OCI-LY3 (cell line): ENCODE data around the gene DDX10.
"Not testable (repeated sequence)": the region's sequence is repeated elsewhere in the genome, so short reads cannot be mapped to it uniquely, and the experiment has no call there.

Experiments
- H2AFZ ChIP-seq: fragments of 200-600, 300-600 bp; shearing (Covaris generic); 2 replicates; pipeline ENCODE4 v1.6.0; 2014; ENCODE audit warnings: antibody characterized with exemption, low read depth, low read length
- H3K27ac ChIP-seq: fragments of 200-600, 300-600 bp; sonication (generic); 2 replicates; pipeline ENCODE4 v1.5.1; 2014; ENCODE audit warnings: mild to moderate bottlenecking, low read length, moderate library complexity, mixed read lengths
- H3K27me3 ChIP-seq: fragments of 200-600, 300-600 bp; sonication (generic); 2 replicates; pipeline ENCODE4 v1.6.1; 2014; ENCODE audit warnings: low read depth, low read length, mixed read lengths
- H3K36me3 ChIP-seq: fragments of 200-600, 300-600 bp; sonication (generic); replicated peaks from 2 replicates; pipeline ENCODE3; 2014; ENCODE audit warnings: low read depth, low read length, mixed read lengths
- H3K4me1 ChIP-seq: fragments of 300-600, 200-600 bp; sonication (generic); 2 replicates; pipeline ENCODE4 v1.6.1; 2014; ENCODE audit warnings: low read length, mixed read lengths
- H3K4me2 ChIP-seq: fragments of 200-600, 300-600 bp; sonication (generic); 2 replicates; pipeline ENCODE4 v1.6.1; 2014; ENCODE audit warnings: low read length, mixed read lengths
- H3K4me3 ChIP-seq: fragments of 300-600, 200-600 bp; sonication (generic); 2 replicates; pipeline ENCODE4 v1.5.1; 2014; ENCODE audit warnings: antibody characterized with exemption, mild to moderate bottlenecking, low read length, moderate library complexity
- H3K79me2 ChIP-seq: fragments of 300-600, 200-600 bp; shearing (Covaris generic); 2 replicates; pipeline ENCODE4 v1.6.1; 2014; ENCODE audit warnings: mild to moderate bottlenecking, low read length, mixed read lengths
- H3K9ac ChIP-seq: fragments of 300-600, 200-600 bp; shearing (Covaris generic); 2 replicates; pipeline ENCODE4 v1.6.0; 2014; ENCODE audit warnings: mild to moderate bottlenecking, low read length, moderate library complexity
- H3K9me3 ChIP-seq: fragments of 200-600, 300-600 bp; shearing (Covaris generic); 2 replicates; pipeline ENCODE4 v1.6.1; 2014; ENCODE audit warnings: low read length, mixed read lengths; ENCODE audit not compliant: insufficient read depth
- H4K20me1 ChIP-seq: fragments of 200-600, 300-600 bp; sonication (generic); 2 replicates; pipeline ENCODE4 v1.6.1; 2016; ENCODE audit warnings: low read length, mixed read lengths; ENCODE audit not compliant: insufficient read depth
- EZH2phosphoT487 ChIP-seq: fragments of 200-600 bp; shearing (Covaris generic); IDR thresholded peaks from 2 replicates; pipeline ENCODE4 v1.6.1; 2018; ENCODE audit warnings: antibody characterized with exemption, mixed run types, low read depth
- TF ChIP-seq, protein P1 (sequence below): fragments of 200-600, 300-600 bp; sonication (generic); IDR thresholded peaks from 2 replicates; pipeline ENCODE4 v1.5.1; 2014; ENCODE audit warnings: antibody characterized with exemption, low read length, low read depth

DDX10 gene

DNA sequence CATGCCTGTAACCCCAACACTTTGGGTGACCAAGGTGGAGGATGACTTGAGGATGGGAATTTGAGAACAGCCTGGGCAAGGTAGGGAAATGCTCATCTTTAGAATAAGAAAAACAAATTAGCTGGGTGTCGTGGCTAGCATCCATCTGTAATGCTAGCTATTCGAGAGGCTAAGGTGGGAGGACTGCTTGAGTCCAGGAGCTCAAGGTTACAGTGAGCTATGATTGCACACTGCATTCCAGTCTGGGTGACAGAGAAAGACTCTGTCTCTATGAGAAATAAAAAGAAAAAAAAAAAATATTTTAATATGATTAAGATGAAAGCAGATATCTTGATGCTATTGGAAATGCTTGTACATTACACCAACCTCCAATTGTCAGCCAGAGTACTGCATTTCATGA is 28.6 kb upstream of the DDX10 start:
- H3K27me3 ChIP-seq: peaks cover 4% of the 10 kb centered on the region; the same call in 1 of the 2 replicates
- H3K9me3 ChIP-seq: no peaks in the 10 kb centered on the region
- TF ChIP-seq EZH2phosphoT487: no peak
- TF ChIP-seq, protein P1, sequence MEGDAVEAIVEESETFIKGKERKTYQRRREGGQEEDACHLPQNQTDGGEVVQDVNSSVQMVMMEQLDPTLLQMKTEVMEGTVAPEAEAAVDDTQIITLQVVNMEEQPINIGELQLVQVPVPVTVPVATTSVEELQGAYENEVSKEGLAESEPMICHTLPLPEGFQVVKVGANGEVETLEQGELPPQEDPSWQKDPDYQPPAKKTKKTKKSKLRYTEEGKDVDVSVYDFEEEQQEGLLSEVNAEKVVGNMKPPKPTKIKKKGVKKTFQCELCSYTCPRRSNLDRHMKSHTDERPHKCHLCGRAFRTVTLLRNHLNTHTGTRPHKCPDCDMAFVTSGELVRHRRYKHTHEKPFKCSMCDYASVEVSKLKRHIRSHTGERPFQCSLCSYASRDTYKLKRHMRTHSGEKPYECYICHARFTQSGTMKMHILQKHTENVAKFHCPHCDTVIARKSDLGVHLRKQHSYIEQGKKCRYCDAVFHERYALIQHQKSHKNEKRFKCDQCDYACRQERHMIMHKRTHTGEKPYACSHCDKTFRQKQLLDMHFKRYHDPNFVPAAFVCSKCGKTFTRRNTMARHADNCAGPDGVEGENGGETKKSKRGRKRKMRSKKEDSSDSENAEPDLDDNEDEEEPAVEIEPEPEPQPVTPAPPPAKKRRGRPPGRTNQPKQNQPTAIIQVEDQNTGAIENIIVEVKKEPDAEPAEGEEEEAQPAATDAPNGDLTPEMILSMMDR: no peak
- H3K4me3 ChIP-seq: no peak overlapping the region
- no peaks in the 10 kb centered on the region for H4K20me1 ChIP-seq
- no peaks in the 10 kb centered on the region for H3K79me2 ChIP-seq
- no peak overlapping the region for H3K4me2 ChIP-seq
- H2AFZ ChIP-seq: no peak overlapping the region
- no peaks in the 10 kb centered on the region for H3K4me1 ChIP-seq
- H3K36me3 ChIP-seq: no peaks in the 10 kb centered on the region
- no peak overlapping the region for H3K27ac ChIP-seq
- H3K9ac ChIP-seq: no peak overlapping the region

- no peak overlapping the region for H3K27ac ChIP-seq
- H3K9me3 ChIP-seq: no peaks in the 10 kb centered on the region
- H3K4me1 ChIP-seq: no peaks in the 10 kb centered on the region
- H3K4me3 ChIP-seq: no peak overlapping the region
- TF ChIP-seq, protein P1: no peak
- TF ChIP-seq EZH2phosphoT487: no peak
- no peak overlapping the region for H3K4me2 ChIP-seq
- no peaks in the 10 kb centered on the region for H4K20me1 ChIP-seq
- H3K79me2 ChIP-seq: no peaks in the 10 kb centered on the region
- H3K9ac ChIP-seq: no peak overlapping the region
- H2AFZ ChIP-seq: no peak overlapping the region
- H3K36me3 ChIP-seq: no peaks in the 10 kb centered on the region
- H3K27me3 ChIP-seq: peaks cover 4% of the 10 kb centered on the region; the same call in 1 of the 2 replicates
Measured at GRCh38 chr11:108639146-108639545, 25.7 kb upstream of the DDX10 start.

DNA sequence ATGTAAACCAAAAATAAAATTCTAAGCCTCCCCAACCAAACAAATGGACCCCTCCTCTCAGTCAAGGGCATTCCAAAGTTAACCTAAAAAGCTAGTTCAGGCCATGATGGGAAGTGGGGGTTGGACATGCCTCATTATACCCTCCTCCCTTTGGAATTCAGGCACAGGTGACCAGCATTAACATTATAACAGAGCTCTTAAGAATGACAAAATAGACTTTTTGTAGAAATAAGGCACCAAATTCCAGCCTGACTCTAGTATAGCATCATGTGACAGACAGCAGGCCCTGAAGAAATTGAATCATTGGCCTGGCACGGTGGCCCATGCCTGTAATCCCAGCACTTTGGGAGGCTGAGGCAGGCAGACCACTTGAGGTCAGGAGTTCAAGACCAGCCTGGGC is 23.1 kb upstream of the DDX10 start:
- H3K36me3 ChIP-seq, H4K20me1 ChIP-seq, H3K4me2 ChIP-seq, H3K4me1 ChIP-seq, H2AFZ ChIP-seq, H3K4me3 ChIP-seq, H3K79me2 ChIP-seq, H3K9ac ChIP-seq, H3K9me3 ChIP-seq, H3K27me3 ChIP-seq, H3K27ac ChIP-seq: not testable (repeated sequence)

DNA sequence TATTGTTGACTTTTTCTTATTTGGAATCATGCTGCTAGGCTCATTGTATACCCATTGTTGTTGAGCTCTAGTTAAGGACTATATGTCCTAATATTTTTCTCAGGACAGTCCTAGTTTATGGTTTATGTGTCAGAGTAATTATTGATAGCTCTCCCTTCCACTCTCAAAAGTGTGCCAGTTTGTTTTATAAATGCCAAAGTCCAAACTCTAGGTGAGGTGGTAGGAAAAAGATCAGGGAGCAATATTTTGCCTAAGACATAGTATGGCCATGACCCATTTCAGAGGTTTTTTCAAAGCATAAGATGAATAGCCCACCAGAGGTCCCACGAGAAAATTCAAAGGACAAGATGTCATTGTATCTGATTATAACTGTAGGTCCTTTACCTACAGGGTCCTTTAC is 20.9 kb upstream of the DDX10 start:
- no peaks in the 10 kb centered on the region for H3K27me3 ChIP-seq
- H3K27ac ChIP-seq: no peak overlapping the region
- no peak overlapping the region for H3K4me3 ChIP-seq
- H3K79me2 ChIP-seq: no peaks in the 10 kb centered on the region
- H2AFZ ChIP-seq: no peak overlapping the region
- H3K9me3 ChIP-seq: no peaks in the 10 kb centered on the region
- no peak overlapping the region for H3K4me2 ChIP-seq
- no peaks in the 10 kb centered on the region for H3K4me1 ChIP-seq
- TF ChIP-seq EZH2phosphoT487: no peak
- TF ChIP-seq, protein P1: no peak
- H3K9ac ChIP-seq: no peak overlapping the region
- H4K20me1 ChIP-seq: no peaks in the 10 kb centered on the region
- H3K36me3 ChIP-seq: no peaks in the 10 kb centered on the region

DNA sequence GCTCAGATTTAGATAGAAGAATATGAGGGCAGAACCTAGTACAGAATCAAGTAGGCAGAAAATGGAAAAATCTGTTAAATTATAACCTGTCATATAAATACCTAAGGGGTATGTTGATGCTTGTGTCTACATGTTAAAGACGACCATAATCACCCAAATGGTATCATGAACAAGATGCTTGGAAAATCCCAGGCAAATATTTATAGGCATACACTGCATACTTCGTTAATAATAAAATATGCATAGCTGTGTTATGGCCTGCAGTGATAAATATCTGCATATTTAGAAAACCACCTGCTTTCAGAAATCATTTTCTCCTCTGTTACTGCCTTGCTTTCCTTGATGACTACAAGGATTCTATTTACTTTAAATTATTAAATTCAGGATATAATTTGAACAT is 18.9 kb upstream of the DDX10 start:
- Histone ChIP-seq H3K9ac (no peak overlapping the region), H3K36me3 (no peaks in the 10 kb centered on the region), H3K9me3 (no peaks in the 10 kb centered on the region), H3K4me1 (no peaks in the 10 kb centered on the region), H3K4me2 (no peak overlapping the region), H3K27me3 (no peaks in the 10 kb centered on the region), H3K27ac (no peak overlapping the region), H2AFZ (no peak overlapping the region), H4K20me1 (no peaks in the 10 kb centered on the region), H3K79me2 (no peaks in the 10 kb centered on the region), H3K4me3 (no peak overlapping the region)
- TF ChIP-seq EZH2phosphoT487: no peak
- TF ChIP-seq, protein P1: no peak
